ENCODE measurements around the gene RRP1. TPM values are rescaled to one million over a fixed set of nuclear protein-coding genes. Genes with fewer than 3 reads are reported as not detected.

The RRP1 gene
- total RNA-seq, 4 donors from 2014 or later, result 22.0 to 66.8 (median 25.4) TPM

GRCh38 chr21:43766734-43767497 lies 22.5 kb upstream of the RRP1 start:
- DNase-seq (ENCODE audit: low spot score) (no peak), ATAC-seq (ENCODE audit: low FRiP score) (no peak)
- no peak for TF ChIP-seq CTCF (IDR thresholded peaks at IDR 0.05)

GRCh38 chr21:43767498-43767983 lies 21.8 kb upstream of the RRP1 start:
- no peak for TF ChIP-seq CTCF (IDR thresholded peaks at IDR 0.05)
- ATAC-seq (ENCODE audit: low FRiP score) (no peak), DNase-seq (ENCODE audit: low spot score) (no peak)

- ATAC-seq (ENCODE audit: low FRiP score) (peak; percentile 82), DNase-seq (ENCODE audit: low spot score) (peak; percentile 68)
- TF ChIP-seq CTCF (IDR thresholded peaks at IDR 0.05), result no peak
Measured at GRCh38 chr21:43767984-43768867, 21.2 kb upstream of the RRP1 start.

GRCh38 chr21:43768868-43769167 lies 20.6 kb upstream of the RRP1 start:
- no peak for DNase-seq (ENCODE audit: low spot score)
- no peak for TF ChIP-seq CTCF (IDR thresholded peaks at IDR 0.05)
- no peak for ATAC-seq (ENCODE audit: low FRiP score)

- TF ChIP-seq CTCF (IDR thresholded peaks at IDR 0.05), result no peak
- DNase-seq (ENCODE audit: low spot score) (no peak), ATAC-seq (ENCODE audit: low FRiP score) (no peak)
Measured at GRCh38 chr21:43769325-43769958, 19.9 kb upstream of the RRP1 start.

- DNase-seq (ENCODE audit: low spot score) (no peak), ATAC-seq (ENCODE audit: low FRiP score) (no peak)
- no peak for TF ChIP-seq CTCF (IDR thresholded peaks at IDR 0.05)
Measured at GRCh38 chr21:43770066-43770655, 19.2 kb upstream of the RRP1 start.
